ENCODE data around the gene RALGPS2.

DNA sequence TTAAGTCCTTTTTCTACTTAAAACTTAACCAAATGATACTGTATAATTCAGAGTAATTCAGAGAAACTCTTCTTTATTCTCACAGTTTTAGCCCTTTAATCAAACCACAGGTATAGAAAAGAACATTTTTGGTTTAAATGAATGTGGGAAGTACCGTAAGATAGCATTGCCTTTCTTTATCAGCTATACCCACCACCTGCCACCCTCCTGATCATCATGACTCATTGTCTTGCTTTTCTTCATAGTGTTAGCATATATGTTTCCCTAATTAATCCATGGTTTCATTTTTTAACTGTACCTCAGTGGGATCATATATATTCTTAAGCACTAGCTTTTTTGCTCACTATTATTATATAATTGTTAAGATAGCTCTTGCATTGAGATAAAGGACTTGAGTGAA is 173.4 kb downstream of the RALGPS2 start:
- no peak for TF ChIP-seq IRF3 (IDR thresholded peaks at IDR 0.05; ENCODE audit: low read depth, low read length)
- TF ChIP-seq YY1 (IDR thresholded peaks at IDR 0.05; ENCODE audit: low read depth), result no peak
- no peak for TF ChIP-seq CTCF (IDR thresholded peaks at IDR 0.05)
- TF ChIP-seq FOXM1 (IDR thresholded peaks at IDR 0.05; ENCODE audit: low read depth), result no peak
